SIG-M5 treated with dmso at 0.1 percent for 504 hours (cell line): Measurements from ENCODE around the gene RNF112.

Source experiments
- DNase-seq: peaks from one replicate; lab custom pipeline; 2025; ENCODE audit not compliant: unreplicated experiment; lab: John Stamatoyannopoulos, UW

Gene RNF112

DNA sequence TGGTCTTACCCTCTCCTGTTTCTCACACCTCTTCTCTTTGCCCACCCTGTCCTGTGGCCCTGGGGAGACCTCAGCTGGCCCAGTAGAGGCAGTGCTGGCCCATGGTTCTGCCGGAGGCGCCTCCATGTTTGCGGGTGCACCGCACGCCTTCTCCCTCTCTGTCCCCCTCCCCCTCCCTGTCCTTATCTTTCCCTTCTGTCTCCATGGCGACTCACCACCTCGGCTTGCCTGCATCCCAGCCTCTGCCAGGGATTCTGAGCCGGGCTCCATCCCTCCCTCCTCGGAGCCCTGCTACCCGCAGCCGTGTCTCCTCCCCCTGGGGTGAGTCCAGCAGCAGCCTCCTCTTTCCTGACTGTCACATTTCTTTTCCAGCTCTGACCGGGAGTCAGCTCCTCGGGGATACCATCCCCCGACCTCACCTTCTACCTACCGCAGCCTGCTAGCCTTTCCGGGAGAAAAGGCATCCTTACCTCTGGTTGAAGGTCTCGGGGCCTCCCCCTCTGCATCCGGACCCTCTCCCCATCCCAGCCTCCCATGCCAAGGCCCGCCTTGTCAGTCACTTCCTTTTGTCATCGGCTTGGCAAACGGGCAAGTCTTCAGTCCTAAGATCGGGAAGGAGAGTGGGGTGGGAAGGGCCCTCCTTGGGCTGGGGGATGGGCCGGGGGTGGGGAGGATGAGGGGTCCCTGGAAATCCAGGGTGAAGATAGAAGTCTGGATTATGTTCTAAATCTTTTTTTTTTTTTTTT, at the start of gene RNF112:
RNF112 (plus strand) TSS at position 358 of the 746 bp plus-strand sequence; CDS start at position 535, 177 bp downstream.
- no peak for DNase-seq

DNA sequence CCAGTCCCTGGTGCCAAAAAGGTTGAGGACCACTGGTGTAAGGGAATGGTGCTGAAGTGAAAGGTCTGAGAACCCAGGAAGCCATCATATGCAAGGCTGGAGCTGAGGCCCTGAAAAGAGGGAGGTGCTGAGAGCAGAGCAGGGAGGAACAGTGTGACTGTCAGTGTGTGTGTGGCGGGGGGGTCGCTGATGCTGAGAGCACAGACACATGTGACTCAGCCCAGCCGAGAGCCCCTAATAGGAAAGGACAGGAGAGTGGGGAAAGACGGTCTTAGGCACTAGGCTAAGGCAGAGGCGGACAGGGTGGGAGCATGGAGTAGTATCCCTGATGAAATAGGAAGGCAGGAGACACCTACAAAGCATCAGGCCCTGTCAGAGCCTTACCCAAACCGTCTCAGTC, 49.7 kb upstream of the RNF112 start:
- peak; percentile 15 for DNase-seq

DNA sequence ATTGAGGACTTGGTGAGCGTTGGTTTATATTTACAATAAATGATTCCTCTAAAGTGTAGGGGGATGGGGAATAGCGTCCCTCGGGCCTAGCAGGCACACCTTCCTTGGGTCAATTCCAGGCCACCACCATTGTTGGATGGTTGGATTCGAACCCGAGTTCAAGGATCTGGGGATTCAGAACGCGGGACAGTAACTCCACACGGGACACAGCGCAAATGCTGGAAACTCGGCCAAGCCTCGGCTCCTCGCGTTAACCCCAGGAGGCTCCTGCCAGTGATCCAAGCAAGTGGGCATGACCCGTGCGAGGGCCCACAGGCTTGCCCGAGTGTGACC, 49.1 kb upstream of the RNF112 start:
- no peak for DNase-seq

GRCh38 chr17:19362277-19363113, 48.5 kb upstream of the RNF112 start, which contains the start of gene B9D1:
TSS of gene B9D1 (minus strand) at chr17:19362723. CDS start at chr17:19362569, 154 bp downstream.
- peak; percentile 85 for DNase-seq

DNA sequence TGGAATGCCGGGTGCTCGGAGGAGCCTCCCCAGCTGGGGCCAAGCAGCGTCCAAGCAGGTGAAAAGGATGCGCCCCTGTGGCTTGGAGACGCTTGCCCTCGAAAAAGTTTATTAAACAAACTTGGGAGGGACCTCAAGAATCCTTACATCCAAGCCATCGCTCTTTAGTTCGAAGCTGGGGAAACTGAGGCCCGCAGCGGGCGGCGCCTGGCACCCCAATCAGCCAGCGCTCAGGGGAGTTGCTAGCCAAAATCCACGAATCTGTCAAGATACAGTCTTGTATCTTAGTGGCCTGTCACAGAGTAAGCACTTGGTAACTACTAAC, 48.0 kb upstream of the RNF112 start:
- DNase-seq = no peak

DNA sequence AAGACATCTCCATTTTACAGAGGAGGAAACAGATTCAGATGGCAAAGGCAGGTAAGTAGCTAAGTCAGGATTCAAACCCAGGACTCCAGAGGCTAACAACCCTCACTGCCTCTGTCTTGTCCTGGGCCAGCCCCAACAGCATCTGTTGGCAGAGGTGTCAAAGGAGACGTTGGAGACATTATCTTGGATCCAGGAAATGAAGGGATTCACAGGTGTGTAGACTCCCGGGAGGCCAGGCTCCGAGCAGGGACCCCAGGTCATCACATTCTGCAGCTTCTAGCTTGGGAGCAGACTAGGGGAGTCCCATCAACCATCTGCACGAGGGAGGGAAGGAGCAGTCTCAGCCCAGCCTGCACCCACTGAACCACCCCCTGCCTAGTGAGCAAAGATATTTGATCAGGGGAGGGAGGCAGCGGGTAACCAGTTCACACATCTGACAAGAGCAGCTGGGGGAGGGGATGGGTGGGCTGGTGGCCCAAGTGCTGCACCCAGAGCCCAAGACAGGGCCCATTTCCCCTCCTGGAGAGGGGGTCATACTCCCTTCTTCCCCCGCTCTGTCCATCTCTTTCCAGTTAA, 47.5 kb upstream of the RNF112 start:
- DNase-seq = no peak

DNA sequence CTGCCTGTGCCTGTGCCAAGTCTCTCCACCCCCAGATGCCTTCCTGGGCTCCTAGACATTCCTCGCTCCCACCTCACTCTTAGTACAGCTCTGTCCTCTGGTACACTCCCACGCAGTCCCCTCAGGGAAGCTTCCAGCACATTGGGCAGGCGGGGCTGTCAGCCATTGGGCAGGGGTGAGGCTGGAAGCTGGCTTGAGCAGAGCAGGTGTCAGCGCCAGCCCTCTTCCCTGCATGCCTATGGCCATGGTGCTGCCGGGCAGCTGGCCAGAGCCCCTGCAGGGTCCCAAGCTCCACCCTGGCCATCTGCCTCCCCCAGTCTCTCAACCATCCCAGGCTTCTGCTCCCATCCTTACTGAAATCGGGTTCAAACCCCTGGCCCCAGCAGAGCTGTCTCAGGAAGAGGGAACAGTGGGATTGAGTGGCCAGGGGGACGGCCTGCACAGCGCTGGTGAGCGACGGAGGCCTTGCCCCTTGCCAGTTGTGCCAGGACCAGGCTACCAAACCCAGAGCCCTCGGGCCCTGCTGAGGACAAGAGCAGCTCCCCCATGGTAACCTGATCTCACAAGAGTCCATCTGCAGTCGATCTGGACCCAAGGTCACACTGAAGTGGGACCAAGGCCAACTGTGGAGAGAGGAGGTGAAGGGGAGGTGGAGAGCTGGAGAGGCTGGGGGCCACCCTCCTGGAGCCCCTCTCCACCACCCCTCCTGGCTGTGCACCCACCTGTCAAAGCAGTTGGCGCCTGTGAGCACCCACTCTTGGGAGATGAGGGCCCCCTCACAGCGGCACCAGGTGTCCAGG, 46.1 kb upstream of the RNF112 start:
- no peak for DNase-seq

DNA sequence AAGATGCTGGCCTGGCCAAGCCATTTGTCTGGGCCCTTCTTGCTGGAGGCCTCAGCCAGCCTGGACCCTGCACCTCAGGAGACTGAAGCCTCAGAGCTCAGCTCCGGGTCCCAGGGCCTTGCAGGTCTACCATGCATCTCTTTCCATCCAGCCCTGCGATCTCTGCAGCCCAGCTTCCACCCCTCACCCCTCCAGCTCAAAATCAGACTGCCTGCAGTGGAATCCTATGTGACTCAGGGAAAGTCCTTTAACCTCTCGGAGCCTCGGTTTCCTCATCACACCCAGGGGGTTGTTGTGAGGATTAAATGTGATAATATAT, 45.6 kb upstream of the RNF112 start:
- no peak for DNase-seq

DNA sequence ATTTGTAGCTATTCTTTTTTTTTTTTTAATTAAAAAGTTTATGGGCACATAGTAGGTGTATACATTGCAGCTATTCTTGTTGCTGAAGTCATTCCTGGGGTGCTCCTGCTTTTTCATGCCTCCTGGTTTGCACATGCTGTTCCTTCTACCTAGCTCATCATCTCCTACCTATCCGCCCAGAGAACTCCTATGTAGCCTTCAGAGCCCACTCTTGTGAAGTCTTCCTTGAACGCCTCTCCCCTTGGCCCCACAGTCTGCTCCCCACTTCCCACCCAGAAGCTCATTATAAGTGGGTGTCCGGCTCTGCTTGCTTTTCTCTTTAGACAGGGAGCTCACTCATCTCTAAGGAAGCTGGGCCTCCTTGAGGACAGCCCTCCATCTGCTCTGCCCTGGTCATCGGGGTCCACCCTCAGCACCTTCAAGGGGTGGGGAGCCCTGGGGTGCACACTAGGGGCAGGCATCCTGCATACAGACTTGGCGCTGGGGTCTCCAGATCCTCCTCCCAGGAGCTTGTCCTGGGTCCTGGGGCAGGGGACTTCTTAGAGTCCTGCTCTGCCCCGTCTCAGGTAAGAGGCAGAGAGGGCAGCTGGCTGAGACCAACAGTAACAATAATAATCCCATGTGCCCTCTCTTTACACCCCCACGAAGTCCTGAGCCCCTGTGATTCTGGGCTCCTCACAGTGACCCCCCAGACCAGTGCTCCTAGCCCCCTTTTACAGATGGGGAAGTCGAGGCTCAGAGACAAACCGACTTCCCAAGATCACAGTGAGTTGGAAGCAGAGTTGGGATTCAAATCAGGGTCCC, 45.0 kb upstream of the RNF112 start:
- DNase-seq = no peak

GRCh38 chr17:19366637-19366972, 44.4 kb upstream of the RNF112 start:
- no peak for DNase-seq

DNA sequence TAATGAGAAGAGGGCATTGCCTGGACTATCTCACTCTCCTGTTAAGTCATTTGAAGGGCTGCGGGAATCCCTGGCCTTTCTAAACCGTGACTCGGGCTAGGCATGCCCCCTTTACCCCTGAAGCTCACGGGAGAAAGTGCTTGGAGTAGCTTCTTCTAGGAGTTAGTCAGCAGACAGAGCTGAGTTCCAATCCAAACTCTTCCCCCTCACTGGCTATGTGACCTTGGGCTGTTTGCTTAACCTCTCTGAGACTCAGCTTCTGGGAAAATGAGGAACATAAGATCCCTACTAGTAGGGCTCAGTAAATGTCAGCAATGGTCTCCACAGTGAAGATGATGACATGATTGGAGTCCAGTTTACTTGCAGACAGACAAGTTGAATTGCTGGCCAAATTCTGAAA, 42.8 kb upstream of the RNF112 start:
- no peak for DNase-seq

GRCh38 chr17:19369107-19369778, 41.8 kb upstream of the RNF112 start:
- DNase-seq = no peak

- no peak for DNase-seq
Observed at GRCh38 chr17:19369846-19370492, 41.1 kb upstream of the RNF112 start.

GRCh38 chr17:19370493-19370960, 40.5 kb upstream of the RNF112 start:
- DNase-seq = no peak

DNA sequence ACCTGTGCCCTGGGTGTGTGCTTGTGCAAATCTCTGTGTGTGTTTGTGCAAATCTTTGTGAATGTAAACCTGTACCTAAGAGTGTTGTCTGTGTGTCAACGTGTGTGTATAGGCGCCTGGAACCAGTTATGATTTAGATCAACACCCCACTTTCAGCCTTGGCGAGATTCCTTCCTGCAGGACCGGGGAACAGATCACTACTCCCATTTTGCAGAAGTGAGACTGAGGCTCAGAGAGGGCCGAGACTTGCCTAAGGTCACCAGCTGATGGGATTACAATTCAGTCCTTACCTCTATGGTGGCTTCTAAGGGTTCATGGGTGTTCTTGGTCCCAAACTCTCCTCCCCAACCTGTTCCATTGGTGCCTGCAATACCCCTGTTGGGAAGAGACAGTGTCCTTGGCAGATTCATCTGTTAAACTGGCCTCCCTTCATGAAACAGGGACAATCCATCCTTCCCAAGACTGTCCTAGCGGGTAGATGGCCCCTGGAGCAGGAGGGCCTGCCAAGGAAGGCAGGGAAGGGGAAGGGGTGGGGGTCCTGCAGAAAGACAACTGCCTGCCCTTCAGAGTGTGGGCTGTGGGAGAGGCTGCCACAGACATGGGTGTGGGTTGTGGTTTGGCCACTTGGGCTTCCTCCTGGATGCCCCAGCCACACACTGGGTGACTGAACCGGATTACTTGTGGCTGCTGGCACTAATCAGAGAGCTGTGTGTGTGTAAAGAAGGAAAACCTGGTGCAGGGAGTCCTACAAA, 39.6 kb upstream of the RNF112 start:
- no peak for DNase-seq

GRCh38 chr17:19372011-19372370, 39.0 kb upstream of the RNF112 start:
- no peak for DNase-seq

DNA sequence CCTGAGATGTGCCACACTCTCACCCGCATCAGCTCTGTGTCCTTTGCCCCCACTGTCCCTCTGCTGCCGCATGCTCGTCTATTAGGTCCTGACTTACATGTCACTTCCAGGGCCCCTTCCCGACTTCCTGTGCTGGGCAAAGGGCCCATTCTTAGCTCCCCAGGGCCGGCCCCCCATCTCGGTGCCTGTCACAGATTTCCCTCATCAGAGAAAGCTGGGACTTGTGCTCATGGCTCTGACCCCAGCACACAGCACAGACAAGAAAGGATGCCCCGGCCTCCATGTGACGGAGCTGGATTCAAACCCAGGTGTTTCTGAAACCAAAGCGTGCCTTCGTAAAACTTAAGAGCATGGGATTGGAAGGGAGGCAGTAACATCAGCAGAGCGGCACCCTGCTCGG, 38.6 kb upstream of the RNF112 start:
- DNase-seq = no peak

- DNase-seq = peak; percentile 22
Observed at GRCh38 chr17:19372866-19373504, 38.0 kb upstream of the RNF112 start.

GRCh38 chr17:19374136-19374535, 36.9 kb upstream of the RNF112 start:
- no peak for DNase-seq
